ENCODE data around the gene BANF2.
"Not testable (repeated sequence)": the region's sequence is repeated elsewhere in the genome, so short reads cannot be mapped to it uniquely, and the experiment has no call there.

Gene BANF2

DNA sequence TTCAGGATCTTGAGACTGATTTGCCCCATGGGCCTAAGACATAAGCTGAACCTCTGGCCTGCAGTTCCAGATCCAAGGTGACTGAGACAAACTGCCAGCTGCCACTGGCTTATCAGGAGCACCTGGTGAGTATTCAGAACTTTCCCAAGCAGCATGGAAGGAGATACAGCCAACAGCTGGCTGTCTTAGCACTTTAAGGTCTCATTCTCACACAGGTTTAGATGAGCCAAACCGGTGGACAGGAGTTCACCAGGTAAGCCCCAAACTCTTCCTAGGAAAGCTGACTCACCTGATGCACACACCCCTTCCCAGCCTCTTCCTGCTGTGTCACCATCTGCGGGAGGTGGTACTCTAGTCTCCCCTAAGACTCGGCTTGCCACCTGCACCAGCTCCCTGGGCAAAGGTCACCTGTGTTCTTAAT lies at the start of gene BANF2:
Gene BANF2, plus strand, starts transcription at position 36 of the 421 bp plus-strand sequence. CDS start 25,060 bp downstream, outside the sequence.
- no peak for DNase-seq (ENCODE audit: low read depth)

DNA sequence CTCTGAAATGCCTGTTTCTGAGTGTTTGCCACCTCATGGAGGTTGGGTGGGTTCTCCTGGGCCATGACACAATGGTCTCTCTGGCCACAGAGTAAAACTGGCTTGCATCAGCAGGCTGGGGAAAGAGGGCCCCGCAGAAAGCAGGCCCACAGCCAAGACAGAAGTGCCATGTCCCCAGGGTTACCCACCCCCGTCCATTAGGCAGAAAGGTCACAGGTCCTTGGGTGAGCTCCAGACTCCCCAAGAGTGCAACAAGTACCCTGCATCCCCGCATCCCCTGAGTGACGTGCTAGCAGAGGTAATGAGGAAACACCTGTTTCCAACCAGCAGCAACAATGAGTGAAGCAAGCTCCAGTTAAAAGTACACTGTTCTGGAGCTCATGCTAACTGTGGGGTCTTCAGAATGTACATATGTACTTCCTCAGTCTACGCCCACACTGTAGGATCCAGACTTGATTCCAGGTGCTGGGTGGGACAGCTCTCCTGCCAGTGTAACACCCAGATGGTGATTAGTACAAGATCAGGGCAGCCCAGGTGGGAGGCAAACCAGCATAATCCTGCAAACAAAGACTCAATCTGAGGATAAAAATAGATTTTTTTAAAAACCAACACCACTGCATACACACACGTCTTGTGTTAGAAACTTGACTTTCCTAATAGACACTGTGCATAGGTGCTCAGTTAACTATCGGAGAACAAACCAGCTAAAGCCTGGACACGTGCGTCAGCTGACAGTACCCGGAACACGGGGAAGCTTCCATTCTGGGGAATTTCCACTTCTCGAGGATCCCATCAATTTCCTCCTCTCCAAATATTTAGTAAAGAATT lies 49.3 kb upstream of the BANF2 start:
- no peak for DNase-seq (ENCODE audit: low read depth)

DNA sequence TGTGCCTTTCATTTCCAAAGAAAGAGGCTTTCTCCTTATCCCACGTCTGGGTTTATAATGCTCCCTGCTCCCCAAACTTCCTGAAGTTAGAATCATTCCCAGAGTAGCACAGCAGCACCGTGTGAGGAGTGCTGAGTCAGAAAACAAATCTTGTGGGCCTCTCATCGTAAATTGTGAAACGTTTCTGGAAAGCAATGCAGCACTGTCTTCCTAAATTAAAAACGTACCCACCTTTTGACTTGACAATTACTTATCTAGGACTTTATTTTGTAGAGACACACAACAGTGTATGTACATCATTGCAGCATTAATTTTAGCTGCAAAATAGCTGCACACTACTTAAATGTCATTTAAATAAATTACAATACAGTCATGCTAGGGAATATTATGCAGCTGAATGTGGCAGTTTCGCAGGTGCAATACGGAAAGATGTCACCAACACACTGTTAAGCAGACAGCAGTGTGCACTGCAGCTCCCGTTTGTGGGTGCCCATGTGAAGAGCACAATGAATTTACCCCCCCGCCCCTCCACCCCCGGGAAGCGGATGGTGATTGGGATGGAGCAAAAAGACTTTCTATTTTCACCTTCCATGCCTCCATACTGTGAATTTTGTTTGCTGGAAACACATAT lies 48.5 kb upstream of the BANF2 start:
- DNase-seq (ENCODE audit: low read depth), result no peak

DNA sequence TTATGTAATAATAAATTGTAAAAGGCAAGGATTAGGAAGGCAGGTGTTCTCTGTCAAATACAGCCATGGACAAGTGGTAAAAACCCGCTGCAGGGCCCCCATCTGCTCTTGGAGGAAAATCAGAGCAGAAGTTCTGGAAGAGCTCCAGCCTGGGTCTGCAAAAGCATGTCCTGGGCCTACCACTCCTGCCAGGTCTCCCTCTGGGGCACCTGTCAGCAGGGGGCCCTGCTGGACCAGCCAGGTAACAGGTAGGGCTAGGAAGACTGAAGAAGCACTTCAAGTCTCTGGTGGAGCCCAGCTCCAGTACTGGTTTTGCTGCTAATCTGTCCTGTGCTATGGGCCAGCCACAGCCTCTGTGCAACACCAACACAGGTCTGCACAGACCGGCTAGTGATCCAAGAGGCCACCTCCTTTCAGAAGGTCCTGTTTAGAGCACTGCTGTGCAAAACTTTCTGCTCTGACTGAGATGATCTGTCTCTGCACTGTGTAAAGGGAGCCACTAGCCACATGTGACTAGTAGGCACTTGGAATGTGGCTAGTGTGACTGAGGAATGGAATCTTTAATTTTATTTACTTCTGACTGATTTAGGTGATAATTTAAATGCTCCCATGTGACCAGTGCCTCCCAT lies 47.9 kb upstream of the BANF2 start:
- no peak for DNase-seq (ENCODE audit: low read depth)

DNA sequence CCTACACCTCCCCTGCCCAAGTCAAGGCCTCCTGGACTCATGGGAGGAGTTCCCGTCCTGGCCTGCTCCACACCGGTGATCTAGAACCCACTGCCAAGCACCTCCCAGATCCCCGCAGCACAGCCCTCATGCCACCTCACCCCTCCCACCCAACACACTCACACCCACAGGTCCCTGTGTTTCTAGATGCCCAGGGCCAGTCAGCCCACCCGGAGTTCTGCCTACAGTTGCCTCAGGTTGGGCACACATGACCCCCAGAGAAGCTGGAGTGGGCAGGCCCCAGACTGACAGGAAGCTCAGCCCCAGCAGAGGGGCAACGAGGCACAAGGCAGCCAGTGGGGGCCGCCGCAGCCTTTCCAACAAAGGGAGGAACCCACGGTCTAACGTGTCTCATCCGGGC lies 47.4 kb upstream of the BANF2 start:
- no peak for DNase-seq (ENCODE audit: low read depth)

DNA sequence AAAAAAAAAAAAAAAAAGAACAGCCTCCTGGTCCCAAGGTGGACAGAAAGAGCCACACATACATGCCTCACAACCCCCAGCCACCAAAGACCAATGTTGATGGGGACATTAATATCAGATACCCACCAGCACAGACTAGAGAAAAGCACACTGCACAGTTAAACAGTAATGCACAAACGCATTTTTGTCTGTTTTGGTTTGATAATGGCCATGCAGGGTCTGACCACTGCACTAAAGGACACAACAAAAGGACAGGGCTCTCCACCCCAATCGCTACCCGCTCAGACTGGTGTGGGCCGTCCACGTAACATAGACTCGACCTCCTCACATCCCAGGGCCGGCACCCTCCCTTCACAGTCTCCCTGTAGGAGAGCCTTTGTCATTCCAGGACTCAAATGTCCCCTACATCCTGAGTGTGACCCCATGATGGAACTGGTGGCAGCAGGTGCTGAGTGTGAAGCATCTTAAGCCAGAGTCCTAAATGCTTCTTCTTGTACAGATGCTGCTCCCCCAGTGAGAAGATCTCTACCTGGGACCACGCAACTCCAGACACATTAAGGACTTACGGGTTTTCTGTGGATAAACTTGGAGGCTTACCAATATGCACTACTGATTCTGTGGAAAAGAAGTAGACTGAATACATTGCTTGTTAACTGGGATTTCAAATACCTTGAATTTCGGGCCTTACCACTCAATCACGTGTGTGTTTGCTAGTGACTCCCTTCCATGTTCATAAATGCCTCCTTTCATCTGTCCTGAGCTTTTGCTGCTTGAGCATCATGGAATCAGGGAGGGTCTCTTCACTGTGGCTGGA lies 45.7 kb upstream of the BANF2 start:
- no peak for DNase-seq (ENCODE audit: low read depth)

DNA sequence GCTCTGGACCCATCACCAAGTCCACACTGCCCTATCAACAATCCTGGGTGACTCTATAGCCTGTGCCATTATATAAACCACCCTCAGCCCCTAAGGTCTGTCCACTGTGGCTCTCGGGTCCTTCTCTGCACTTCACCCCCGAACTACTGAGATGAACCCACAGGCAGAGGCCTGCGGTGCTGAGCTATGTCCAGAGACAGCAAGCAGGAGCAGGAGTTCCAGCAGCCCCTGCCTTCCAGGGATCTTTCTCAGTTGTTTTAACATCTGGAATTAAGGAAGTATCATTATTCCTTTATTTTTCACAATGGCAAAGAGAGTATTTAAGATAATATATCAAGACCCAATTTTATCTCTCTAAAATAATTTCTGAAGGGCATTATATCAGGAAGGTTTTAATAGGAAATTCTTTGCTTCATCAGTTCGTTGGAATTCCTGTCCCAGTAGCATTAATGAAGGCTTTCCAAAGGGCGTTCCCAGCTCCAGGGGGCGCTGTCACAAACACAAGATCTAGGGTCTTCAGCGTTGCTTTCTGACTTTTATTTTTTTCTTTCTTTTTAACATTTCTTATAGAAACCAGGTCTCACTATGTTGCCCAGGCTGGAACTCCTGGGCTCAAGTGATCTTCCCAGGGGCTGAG lies 45.0 kb upstream of the BANF2 start:
- no peak for DNase-seq (ENCODE audit: low read depth)

DNA sequence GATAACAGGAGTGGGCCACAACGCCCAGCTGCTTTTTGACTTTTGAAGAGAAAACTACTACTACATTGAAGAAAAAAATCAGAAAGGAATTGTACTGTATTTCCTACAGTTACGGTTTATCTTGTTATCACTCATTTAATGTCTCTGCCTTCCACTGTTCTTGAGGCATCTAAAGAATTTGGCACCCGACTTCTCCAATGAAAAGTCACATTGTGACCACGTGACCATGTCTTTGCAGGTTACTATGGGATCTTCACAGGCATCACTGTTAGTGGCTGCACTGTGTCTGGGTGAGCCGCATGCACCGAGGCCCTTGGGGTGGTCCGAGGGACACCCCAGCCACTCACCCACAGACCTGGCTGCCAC lies 44.5 kb upstream of the BANF2 start:
- no peak for DNase-seq (ENCODE audit: low read depth)

DNA sequence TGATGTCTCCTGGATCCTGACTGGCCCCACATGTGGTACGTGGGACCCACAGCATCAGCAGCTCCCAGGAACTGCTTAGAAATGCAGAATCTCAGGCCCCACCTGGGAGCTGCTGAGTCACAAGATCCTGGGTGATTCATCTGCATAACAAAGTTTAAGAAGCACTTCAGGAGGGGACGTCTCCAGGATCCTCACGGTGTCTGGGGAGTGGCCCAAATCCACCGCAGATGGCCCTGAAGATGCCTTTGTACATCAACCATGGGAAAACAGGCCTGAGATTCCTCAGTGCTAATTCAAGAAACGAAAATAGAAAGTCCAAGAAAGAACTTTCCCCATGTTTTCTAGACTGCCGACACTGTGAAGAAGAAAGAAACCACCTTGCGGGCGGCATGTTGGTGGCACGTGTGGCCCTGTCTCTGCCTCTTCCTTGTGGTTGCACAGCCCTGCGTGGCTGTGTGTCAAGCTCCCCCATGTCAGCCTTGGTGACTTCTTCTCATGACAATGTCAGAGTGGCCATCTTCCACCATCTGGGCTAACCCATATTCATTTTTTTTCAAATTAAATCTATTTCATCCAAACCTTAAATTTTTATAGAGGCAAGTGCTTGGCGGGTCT lies 43.8 kb upstream of the BANF2 start:
- DNase-seq (ENCODE audit: low read depth), result no peak

DNA sequence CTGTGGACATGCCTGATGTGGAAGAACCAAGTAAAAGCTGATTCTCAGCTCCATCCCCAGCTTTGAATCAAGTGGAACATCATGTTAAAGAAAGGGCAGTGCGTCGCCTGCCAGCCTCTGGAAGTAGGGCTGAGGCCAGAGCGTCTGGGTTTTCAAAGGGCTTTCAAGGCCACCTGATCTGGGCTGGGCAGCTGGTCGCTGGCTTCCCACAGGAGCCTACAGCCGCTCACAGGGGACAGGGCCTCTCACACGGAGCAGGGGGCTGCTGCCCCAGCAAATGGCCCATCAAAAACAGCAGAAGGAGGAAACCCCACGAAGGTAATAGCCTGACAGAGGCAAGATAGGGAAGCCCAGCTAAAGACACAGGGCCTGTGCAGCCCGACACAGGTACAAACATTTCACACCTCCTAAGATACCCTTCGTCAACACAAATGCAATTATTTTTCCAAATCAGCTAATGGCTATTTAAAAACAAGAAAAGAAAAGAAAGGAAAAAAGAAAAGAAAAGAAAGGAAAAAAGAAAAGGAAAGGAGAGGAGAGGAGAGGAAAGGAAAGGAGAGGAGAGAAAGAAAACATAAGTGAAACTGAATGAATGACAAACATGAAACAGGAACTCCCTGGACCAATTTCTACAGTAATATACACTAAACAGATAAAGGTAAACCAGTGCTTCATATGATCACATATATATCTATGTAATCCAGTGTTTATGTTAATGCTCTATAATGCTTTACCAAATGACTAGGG lies 42.5 kb upstream of the BANF2 start:
- DNase-seq (ENCODE audit: low read depth), result no peak

DNA sequence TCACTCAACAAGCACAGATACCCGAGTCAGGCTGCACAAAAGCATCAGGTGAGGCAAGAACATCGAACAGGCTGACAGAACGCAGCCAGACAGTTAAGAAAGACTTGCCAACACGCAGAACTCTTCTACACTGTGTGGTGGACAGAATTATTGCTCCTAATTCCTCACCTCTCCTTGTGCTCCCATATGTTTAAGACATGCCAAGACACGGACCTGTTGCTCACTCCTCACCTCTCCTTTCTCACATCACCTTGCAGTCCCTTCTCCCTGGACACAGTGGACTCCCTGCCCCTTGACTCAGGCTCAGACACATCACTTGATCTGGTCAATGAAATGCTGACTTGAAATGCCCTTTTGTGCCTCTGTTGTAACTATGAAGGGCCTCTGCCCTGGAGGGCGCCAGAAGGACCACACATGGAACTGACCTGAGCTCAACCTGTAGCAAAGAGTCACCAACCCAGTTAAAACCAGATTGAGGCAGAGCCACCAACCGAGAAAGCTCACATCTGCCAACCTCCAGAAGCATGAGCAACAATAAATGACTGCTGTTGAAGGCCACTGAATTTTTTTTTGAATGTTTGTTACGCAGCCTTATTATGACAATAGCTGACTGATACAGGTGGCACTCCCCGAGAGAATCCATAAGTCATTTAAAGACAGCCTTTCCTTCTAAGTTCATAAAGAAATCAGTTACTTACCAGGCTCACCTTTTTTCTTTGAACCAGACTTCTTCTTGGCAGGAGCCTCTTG lies 41.7 kb upstream of the BANF2 start:
- DNase-seq (ENCODE audit: low read depth), result no peak

DNA sequence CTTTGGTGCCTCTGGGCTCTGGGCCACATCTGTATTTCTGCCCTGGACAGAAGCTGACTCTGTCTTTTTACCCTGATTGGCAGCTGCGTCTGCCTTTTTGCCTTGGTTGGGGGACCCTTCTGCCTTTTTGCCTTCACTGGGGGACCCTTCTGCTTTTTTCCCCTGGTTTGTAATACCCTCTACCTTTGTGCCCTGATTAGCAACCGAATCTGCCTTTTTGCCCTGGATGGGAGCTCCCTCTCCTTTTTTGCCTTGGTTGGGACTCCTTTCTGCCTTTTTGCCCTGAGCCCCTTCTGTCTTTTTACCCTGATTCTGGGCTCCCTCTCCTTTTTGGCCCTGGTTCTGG lies 41.1 kb upstream of the BANF2 start:
- DNase-seq (ENCODE audit: low read depth), result no peak

DNA sequence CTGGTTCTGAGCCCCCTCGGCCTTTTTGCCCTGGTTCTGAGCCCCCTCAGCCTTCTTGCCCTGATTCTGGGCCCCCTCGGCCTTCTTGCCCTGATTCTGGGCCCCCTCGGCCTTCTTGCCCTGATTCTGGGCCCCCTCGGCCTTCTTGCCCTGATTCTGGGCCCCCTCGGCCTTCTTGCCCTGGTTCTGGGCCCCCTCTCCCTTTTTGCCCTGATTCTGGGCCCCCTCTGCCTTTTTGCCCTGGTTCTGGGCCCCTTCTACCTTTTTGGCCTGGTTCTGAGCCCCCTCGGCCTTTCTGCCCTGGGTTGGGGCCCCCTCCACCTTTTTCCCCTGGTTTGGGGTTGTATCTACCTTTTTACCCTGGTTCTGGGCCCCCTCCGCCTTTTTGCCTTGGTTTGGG lies 40.4 kb upstream of the BANF2 start:
- DNase-seq (ENCODE audit: low read depth), result not testable (repeated sequence)

DNA sequence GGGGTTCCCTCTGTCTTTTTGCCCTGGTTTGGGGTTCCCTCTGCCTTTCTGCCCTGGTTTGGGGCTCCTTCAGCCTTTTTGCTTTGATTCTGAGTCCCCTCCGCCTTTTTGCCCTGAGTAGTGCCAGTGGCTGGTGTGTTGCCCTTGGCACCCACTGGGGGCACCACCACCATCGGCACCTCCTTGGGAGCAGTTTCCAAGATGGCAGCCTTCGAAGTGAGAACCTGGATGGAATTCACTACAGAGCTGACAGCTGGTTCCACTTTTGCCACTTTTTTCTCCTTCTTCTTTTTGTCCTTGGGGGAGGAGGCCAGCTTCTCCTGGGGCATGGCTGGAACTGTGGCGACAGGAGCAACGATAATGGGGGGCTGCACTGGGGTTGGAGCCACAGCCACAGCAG lies 40.0 kb upstream of the BANF2 start:
- DNase-seq (ENCODE audit: low read depth), result no peak

DNA sequence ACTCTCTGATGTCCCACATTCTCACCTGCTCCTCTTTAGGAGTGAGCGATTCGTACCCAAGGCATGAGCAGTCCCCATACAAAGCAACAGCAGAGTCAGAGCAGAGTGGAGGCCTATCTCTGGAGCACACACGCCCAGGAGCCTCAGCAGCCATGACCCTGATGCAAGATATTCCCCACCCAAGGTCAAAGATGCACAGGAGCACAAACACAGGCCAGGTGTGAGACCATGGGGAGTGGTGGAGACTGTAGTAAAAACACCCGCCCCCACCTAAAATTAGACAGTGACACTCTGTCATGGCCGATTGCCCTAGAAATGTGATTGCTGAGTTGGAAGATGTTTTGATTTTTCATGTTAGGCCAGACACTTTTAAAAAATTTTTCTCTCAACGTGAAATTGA lies 39.1 kb upstream of the BANF2 start:
- DNase-seq (ENCODE audit: low read depth), result no peak

DNA sequence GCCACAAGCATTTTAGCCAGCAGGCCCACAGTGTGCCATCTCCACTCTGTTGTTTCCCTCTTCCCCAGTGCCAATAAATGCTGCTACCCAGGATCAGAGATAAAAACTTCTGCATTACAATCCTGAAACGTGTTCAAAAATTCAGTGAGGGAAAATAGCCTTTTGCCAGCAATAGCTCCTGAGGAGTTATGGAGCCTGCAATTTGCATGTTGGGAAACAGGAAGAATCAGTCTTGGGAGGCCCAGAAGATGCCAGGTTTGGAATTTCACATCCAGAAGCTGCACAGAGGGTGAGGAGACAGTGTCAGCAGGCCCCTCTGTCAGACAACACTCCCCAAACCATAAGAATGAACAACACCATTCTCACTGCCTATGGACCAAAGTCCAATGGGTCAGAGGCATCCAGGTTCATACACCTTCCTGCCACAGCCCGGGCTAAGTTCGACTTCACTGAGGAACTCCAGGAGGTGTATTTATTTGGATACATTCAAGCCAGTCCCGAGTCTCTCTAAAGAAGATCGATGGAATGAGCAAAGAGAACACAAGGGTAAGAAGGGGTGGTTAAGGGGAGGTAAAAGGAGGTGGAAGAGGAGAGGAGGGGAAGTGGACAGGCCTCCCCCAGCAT lies 38.5 kb upstream of the BANF2 start:
- DNase-seq (ENCODE audit: low read depth), result no peak

DNA sequence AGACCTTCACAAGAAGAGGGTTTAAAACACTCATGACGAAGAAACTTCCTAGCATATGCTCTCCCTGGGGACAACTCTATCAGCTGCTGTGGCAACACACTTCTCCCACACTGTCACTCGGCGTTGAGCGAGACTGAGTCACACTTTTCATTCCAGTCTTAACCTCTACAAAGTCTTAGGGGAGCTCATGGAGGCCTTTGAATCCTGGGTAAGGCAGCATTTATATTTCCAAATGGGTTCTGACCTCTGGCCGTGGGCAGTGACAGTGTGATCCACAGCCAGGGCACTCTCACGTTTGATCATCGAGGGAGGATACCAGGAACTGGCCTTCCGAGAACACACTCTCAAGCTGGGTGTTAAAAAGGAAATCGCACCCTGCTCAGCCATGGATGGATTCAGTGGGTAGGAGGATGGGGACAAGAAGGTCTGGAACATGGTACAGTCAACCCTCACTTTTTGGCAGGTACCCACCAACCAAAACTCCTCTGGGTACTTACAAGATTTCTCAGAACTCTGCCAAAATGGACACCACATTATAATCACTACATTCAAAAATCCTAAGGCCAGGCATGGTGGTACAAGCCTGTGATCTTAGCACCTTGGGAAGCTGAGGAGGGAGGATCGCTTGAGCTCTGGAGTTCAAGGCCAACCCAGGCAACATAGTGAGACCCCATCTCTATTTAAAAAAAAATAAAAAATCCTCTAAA lies 37.3 kb upstream of the BANF2 start:
- no peak for DNase-seq (ENCODE audit: low read depth)

DNA sequence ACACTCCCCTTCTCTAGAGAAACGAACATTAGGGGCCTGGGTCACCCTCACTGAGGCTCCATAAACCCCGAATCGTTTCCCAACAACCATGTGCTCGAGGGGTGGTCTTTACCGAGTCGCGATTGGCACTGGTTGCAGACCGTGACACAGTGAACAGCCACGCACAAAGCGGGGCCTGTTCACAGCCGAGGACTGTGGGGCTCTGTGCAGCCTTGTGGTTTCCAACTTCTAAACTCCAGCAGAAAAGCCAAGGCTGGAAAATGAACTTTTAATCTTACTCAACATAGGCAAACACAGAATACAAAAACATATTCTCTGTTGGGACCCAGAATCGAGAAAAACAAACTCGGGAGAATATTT lies 36.7 kb upstream of the BANF2 start:
- no peak for DNase-seq (ENCODE audit: low read depth)

DNA sequence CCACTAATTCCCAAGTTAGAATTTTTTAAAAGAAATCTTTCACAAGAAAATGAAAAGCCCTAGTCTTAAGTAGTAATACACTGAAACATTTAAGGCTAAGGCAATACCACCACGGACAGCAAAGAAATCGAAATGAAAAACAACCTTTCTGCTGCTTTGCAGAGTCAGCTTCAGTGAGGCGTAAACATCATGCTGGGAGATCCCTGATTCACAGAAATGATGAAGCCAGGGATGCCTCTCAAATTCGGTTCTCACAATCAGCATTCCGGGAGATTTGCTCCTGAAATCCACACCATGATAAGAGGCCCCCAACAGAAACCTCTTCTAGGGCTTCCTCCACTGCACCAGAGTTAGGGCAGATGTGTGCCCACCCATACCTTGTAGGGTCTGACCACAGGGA lies 36.3 kb upstream of the BANF2 start:
- DNase-seq (ENCODE audit: low read depth), result no peak
